ENCODE results near the gene ABHD14A.

DNA sequence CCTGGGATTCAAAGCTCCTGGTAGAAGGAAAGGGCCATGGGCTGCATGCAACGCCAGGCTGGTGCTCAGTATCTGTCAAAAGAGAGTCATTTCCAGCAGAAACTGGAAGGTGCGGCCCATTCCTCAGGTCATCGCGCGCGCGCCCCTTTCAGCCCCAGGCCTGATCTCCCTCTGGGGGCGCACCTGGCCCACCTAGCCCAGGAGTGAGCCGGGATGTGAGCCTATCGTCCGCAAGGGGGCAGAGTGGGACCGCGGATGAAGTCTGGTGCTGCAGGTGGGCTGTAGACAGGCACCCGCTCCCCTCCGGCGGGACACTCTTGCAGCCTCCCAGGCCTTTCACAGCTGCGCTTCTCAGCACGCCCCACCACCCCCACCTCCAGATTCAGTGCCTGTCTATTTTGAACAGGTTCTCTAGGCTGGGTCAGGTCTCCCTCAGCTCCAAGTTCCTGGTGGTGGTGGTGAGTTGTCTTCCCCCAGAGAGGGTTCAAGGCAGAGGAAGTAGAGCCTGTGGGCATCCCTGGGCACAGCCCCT lies 26.6 kb downstream of the ABHD14A start:
- TF ChIP-seq CTCF (IDR thresholded peaks at IDR 0.05), result peak in 1 of 3 donors; percentile 86
- TF ChIP-seq POLR2A (IDR thresholded peaks at IDR 0.05), result no peak

All from lower leg skin (tissue), 3 donors.